ENCODE results near the gene E2F6.
"Not testable (repeated sequence)": the region's sequence is repeated elsewhere in the genome, so short reads cannot be mapped to it uniquely, and the experiment has no call there.

The E2F6 gene

DNA sequence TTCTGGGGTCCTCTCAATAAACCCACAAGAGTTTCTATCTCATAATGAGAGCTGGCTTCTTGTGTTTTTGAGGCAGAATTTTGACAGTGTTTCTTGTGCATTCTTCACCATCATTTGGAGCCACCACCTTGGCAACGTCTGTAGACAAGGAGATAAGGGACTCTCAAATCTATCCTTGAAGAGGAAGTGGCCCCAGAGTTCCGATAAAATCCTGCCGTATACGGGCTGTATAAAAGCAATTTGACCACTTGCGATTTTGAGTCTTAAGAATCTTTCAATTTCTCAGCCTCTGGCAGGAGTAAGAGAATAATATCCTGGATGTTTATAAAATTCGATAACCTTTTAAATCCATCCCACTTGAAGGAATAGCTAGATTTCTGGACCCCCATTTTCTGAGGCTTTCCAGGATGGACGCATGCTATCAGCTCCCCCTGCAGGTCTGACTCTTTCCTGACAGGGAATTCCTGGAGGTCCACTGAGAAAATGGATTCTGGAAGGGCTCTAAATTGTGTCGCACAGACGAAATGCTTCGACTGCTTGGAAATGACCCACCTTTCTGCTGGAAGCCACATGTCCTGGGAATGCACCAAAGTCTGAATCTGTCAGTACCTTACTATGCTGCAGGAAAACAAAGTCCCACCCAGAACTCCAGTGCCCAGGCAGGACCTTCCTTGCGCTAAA is 54.1 kb downstream of the E2F6 start:
- no peak for FAIRE-seq

DNA sequence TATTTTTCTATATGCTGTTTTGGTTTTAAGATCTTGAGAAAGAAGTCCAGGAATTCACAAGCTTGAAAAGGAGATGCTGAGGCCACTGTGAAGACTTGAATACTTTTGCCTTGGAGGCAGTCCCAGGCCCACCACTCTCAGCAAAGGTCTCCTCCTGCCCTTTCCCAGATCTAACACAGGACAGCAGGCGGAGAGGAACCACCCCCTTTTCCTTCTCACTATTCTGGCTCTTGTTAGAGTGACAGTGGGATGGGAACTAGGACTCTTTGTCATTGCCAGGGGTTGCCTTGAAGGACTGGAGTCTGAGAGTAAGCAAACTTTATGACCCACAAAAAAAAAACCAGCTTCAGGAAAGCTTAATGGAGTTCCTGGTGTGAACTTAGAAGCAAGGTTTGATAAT is 54.7 kb downstream of the E2F6 start:
- no peak for FAIRE-seq

DNA sequence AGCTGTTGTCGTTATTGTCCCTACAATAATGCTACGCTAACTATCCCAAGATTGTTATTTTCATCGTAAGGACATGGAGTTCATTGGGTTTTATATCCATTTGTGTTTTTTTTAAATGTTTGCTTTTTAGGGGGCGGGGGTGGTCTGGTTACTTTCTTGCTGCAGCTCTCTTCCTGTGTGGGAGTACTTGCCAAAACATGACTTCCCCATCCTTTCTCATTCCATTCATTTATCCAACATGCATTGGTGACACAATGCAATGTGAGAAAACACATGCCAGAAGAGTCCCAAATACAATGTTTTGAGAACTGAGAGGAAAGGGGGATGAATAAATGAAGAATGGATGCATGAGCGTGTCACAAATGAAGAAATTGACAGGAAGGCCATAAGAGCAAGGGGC is 55.9 kb downstream of the E2F6 start:
- no peak for FAIRE-seq

DNA sequence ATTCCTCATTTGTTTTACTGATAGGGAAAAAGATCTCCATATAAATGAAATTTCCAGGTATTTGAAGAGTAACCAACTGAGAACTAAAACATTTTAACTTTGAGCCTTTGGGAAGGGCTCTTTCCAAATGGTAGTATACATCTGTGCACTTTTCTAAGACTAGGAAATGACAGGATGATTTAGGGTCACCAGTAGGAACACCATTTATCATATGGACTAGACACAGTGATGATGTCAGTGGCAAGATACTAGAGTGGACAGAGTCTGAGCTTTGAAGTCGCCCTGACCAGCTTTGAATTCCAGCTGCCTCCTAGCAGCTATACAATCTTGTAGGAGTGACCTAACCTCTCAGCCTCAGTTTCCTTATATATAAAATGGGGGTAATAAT is 56.4 kb downstream of the E2F6 start:
- no peak for FAIRE-seq

DNA sequence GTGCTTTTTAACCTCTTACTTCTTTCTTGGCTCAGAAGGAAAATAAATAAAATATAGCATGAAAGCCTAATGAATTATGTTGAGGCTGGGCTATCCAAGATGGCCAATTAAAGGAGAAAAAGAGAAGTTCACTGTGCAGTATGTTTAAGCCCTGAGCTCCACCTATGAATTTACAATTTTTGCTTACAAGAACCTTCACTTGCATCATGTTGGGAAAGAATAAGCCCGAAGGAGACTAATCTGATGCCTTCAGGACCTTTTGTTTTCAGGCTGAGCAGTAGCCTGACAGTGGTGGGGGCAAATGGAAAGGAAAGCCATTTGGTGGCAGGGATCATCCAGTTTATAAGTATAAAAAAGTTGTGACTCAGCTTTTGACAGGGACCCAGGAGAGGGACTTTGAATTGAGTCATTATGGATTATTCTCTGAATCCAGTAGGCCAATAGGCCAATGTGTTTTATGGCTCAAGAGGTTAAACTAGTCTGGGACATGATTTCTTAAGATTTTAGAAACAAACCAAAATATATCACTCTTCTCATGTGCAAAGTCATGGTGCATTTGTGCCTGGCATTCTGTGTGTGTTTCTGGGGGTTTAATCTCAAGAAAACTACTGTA is 56.9 kb downstream of the E2F6 start:
- no peak for FAIRE-seq

DNA sequence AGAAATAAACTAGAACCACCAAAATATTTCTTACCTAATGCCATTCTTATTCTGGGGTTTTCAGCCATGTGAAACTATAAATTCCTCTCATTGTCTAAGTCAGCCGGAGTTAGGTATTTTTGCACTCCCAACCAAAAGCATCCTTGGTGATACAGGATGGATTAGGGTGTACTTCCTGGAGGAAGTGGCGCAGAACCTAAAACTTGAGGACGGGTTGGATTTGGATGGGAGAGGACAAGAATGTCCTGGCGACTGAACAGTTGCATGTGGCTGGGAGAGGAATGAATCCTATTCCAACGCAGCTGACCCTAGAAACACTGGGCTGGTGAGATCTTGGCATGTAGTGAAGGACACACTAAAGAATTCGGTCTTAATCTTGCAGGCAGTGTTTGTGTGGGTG is 58.5 kb downstream of the E2F6 start:
- FAIRE-seq = no peak

DNA sequence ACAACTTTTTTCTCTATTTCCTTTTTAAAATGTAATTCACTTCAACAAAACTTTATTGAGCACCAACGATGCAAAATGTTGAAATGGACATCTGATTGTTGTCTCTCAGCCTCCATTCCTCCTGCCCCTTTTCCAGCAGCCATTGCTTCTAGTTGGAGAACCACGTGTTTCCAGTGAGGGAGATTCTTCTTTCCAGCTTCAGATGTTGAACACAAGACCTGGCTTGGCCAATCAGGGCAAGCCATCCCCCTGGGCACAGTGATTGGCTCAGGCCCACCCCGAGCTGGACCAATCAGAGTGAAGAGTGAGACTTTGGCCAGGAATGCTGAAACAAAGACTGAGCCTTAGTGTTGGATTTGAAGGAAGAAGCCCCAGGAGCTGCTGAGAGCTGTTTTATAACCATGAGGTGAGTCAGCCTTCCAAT is 59.0 kb downstream of the E2F6 start:
- no peak for FAIRE-seq

DNA sequence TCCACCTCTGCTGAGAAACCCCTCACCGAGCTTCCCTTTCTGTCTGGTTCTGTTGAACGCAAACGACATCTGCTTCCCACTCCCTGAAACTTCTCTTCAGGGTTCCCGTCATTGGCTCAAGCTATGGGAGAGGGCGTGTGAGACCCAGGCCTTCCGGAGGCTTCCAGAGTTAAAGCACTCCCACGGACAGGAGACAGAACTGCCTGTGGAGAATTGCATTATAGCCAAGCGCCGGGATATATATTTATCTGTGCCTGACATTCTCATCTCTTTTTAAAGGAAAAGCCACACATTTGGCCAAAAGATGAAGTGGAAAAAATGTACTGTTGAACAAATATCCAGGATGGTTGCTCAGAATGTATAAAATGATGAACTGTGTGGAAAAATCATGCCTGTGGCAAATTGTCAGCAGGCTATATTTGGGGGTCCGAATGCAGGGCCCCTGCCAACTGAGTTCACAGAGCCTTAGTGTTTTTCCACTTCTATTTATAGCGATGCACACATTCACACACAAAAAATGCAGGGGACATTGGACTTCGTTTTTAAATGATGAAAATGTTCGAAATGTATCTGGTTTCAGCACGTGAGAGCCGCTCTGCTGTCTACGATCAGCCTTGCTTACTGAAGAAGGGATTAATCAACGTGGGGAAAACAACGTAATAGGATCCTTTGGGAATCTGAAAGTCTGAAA is 59.5 kb downstream of the E2F6 start:
- no peak for FAIRE-seq

DNA sequence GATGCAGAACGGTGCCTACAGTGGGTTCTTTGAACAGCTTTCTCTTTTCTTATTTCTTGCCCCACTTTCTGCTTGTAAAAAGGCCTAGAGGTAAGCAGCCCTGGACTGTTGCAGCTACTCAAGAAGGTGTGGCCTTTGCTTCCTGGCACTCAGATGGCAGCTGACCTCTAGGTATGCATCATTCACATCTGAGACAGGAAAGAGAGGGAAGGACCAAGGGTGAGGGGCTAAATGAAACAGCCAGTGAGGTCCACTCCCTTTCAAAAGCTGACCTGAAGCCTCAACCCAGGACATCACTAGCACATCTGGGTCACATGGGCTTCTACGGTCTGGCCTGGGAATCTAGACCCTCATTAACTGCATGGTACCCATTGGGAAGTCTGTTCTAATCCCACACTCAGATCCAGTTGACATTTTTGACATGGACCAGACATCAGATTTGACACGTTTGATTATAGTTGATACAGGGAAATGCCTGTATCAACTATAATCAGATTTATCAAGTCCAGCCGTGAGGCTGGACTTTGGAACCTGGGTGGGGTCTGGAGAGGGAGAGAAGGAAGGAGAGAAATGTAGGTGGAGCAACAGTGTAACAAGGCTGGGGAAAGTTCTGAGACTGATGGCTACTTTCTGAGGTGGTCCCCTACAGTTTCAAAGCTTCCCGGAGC is 60.2 kb downstream of the E2F6 start:
- no peak for FAIRE-seq

DNA sequence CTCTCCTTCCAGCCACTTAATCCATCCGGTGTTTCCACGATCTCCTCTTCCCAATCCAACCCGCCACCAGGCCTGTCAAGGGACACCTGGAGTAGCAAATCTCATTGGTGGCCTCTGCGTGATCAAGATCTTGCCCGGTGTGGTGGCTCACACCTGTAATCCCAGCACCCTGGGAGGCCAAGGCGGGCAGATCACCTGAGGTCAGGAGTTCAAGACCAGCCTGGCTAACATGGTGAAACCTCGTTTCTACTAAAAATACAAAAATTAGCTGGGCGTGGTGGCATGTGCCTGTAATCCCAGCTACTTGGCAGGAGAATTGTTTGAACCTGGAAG is 60.9 kb downstream of the E2F6 start:
- not testable (repeated sequence) for FAIRE-seq

DNA sequence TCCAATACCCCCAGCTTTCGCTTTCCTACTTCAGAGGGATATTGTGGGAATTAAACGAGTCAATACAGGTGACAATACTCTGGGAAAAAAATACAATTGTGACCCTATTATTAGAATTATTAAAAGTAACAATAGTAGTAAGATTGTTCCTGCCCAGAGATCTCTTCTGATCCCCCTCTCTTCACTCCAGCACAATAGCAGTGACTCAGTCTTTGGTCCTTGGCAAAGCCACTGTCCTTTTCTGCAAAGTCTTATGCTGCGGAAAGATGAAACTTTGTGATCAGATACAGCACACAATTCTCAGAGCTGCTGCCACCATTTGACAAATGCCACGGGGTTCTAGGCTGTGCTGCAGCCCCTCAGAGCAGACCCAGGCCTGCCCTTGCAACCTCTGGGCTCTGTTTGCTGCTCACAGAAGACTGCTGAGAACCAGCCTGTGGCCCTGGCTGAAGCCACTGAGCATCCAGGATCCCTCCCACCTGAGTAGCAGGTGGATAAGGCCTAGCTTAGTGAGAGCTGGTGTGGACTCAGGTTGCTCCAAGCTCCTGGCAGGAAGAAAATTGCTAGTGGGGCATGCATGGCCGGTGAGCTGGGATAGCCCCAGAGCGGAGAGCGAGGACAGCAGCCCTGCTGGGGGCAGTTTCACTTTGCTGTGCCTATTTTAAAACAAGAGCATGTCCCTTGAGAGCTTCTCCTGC is 61.4 kb downstream of the E2F6 start:
- FAIRE-seq = no peak

DNA sequence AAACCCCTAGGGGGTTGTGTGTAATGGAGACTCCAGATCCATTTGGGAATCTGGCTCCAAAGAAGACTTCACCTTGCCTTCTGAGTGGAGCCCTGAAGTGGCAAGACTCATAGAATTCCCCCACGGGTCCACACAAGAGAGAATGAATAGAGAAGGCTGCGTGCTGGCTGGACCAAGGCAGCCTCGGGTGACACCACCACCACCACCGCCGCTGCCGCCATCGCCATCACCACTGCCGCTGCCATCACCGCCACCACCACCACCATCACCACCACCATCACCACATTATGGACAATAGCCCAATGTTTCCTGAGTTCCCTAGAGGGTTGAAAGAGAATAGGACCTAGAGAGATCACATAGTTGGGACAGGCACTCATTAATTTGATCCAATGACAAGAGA is 63.5 kb downstream of the E2F6 start:
- FAIRE-seq = no peak

DNA sequence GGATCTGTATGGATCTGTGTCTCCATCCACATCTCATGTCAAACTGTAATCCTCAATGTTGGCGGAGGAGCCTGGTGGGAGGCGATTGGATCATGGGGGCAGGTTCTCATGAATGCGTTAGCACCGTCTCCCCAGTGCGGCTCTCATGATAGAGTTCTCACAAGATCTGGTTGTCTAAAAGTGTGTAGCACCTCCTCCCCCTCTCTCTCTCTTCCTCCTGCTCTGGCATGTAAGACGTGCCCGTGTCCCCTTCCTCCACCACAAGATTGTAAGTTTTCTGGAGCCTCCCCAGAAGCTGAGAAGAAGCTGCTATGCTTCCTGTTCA is 66.6 kb downstream of the E2F6 start:
- FAIRE-seq = no peak

DNA sequence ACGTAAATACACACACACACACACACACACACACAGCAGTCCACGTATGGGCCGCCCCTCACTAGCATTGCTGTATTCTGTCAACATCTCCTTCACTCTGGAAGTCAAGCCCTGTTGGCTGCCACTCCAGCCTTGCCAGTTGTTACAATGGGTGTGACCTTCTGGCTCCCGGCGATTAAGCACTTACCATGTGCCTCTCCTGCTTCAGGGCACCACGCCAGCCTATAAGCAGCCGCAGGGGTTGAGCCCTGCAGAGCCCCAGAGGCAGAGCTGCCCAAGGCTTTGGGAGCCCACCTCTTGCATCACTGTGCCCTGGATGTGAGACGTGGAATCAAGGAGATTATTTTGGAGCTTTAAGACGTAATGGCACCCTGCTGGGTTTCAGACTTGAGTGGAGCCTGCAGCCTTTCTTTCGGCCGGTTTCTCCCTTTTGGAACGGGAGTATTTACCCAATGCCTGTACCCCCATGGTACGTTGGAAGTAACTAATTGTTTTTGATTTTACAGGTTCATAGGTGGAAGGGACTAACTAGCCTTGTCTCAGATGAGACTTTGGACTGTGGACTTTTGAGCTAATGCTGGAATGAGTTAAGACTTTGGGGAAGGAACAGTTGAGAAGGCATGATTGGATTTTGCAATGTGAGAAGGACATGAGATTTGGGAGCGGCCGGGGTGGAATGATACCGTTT is 67.1 kb downstream of the E2F6 start:
- FAIRE-seq = no peak

DNA sequence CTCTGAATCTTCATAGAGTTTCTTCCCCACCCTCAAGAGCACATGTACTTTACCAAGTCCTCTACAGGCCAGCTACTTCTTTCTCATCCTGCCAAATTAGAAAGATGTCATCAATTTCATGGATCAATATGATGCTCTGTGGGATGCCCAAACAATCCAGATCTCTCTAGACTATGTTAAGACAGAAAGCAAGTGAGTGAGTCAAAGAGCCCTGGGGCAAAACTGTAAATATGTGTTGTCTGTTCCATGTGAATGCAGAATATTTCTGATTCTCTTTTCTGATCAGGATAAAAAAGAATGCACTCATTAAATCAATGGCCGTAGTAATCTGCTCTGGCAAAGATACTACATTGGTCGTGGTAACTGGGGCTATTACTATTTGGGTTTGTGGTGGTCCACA is 68.4 kb downstream of the E2F6 start:
- FAIRE-seq = no peak

DNA sequence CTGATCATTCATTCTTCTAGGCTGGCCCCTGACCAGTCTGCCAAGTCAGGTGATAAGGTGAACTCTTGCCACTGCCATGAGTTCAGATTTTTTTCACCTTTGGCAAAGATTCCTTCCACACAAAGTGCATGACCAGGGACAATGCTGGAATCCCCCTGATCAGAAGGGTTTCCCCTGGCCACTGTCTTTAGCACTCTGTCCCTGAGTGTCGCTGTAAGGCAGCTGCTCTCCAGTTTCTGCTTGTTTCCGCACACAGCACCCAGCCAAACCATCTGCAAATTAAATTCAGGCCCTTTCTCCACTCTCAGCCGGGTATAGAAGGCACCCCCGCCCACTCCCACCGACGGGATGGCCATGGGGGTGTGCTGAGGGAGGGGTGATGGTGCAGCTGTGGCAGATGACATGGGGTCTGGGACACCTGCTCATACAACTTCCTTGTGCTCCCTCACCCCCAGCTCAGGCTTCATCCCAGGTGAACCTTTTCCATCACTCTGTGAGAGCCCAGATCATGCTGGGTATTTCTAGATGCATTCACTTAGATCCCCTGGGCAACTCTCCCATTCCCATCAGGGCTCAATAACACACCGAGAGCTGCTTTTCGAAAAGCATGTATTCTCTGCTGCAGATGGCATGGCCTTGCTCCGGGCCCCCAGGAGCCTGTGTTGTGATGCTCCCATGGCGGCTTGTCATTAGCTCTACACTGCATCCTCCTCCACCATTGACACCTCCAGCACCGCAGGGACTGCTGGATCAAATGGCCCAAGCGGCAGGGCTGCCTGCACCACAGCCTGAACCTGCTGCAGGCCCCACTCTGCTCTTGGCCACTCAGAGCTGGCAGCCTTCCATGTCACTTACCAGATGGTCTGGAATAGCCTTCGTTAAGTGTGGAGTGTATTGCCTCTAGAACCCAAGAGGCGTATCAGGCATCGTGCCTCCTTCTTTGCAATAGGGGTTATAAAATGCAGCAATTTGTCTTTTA is 69.2 kb downstream of the E2F6 start:
- FAIRE-seq = no peak

DNA sequence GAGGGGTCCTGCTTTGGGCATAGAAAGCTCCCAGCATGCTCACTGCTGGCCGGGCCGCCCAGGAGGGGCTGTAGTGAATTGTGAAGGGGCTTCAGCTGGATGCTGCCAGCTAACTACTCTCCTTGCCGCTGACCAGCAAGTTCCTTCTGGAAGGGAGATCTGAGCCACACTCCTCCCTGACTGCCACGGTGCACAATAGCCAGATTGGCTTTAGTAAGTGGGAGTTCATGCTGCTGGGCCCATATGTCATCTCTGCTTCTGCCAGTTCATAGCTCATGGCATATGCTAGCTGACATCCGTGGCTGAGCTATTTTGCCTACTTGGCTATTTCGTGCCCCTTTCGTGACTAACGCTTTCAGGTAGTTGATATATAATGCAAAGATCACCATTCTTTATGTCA is 69.9 kb downstream of the E2F6 start:
- FAIRE-seq = no peak

DNA sequence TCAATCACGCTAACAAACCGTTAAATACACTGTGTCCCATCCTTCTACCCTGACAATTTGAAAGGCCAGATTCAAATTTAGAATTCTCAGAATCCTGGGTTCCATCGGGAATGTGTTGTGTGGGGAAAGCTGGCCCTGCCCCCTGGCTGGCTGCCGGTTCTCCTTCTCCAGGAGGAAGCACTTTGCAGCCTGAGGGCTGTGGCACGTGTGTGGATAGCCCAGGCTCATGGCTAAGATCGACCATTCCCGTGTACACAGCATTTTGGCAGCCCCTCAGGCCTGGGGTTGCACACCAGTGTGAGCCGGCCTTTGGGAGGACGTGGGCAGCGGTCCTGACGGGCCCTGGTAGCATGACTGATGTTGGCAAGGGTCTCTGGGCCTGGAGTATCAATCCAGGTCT is 70.6 kb downstream of the E2F6 start:
- no peak for FAIRE-seq

Measured in G401.6 (cell line).